Measurements from ENCODE around the gene RWDD3. TPM values are rescaled to one million over a fixed set of nuclear protein-coding genes. Genes with fewer than 3 reads are reported as not detected.

The RWDD3 gene
- total and polyA plus RNA-seq, 2 of the 13 experiments (the other 11 are each of a cell fraction or from before 2014, with no cell fraction given), result 18.3 to 21.2 TPM

GRCh38 chr1:95233737-95234500, at the start of gene RWDD3 (continued):
- peak; percentile 29; the same call in 1 of the 2 replicates for TF ChIP-seq TFE3 (CRISPR knock-in tag; IDR thresholded peaks at IDR 0.05)
- TF ChIP-seq ZBTB49 (CRISPR knock-in tag; IDR thresholded peaks at IDR 0.05; ENCODE audit: borderline replicate concordance), result no peak
- no peak for TF ChIP-seq EZH2 (conservative IDR thresholded peaks at IDR 0.05; ENCODE audit: low read depth, low read length)
- peak; percentile 75; the same call in 1 of the 2 replicates for TF ChIP-seq ZGPAT (CRISPR knock-in tag; IDR thresholded peaks at IDR 0.05)
- no peak for TF ChIP-seq ZNF34 (CRISPR knock-in tag; IDR thresholded peaks at IDR 0.05; ENCODE audit: borderline replicate concordance)
- TF ChIP-seq ZNF329 (CRISPR knock-in tag; IDR thresholded peaks at IDR 0.05; ENCODE audit: low read depth), result 0 out of 2 replicates have a peak, but pooled peaks have one; percentile 33
- no peak for TF ChIP-seq ZSCAN12 (CRISPR knock-in tag; IDR thresholded peaks at IDR 0.05)
- TF ChIP-seq PRDM10 (CRISPR knock-in tag; IDR thresholded peaks at IDR 0.05; ENCODE audit: low read depth), result no peak
- peak; percentile 69 for TF ChIP-seq PHF20 (CRISPR knock-in tag; IDR thresholded peaks at IDR 0.05)
- 0 out of 2 replicates have a peak, but pooled peaks have one; percentile 9 for TF ChIP-seq MYPOP (CRISPR knock-in tag; IDR thresholded peaks at IDR 0.05)
- peak; percentile 78 for TF ChIP-seq IKZF4 (CRISPR knock-in tag; IDR thresholded peaks at IDR 0.05; ENCODE audit: borderline replicate concordance, low read depth, not compliant biosample characterization)
- peak; percentile 40; the same call in 1 of the 2 replicates for TF ChIP-seq SOX5 (CRISPR knock-in tag; IDR thresholded peaks at IDR 0.05; ENCODE audit: borderline replicate concordance)
- TF ChIP-seq KLF11 (CRISPR knock-in tag; IDR thresholded peaks at IDR 0.05), result peak; percentile 82
- TF ChIP-seq POLR2G (IDR thresholded peaks at IDR 0.05; ENCODE audit: low read depth, low read length), result peak; percentile 88
- TF ChIP-seq ZKSCAN5 (CRISPR knock-in tag; IDR thresholded peaks at IDR 0.05), result no peak
- peak; percentile 94 for TF ChIP-seq ZNF883 (CRISPR knock-in tag; IDR thresholded peaks at IDR 0.05; ENCODE audit: not compliant biosample characterization)
- TF ChIP-seq MLX (CRISPR knock-in tag; IDR thresholded peaks at IDR 0.05), result no peak

All from HepG2 (cell line).